GM12873 (cell line): ENCODE results near the gene MROH7.

Experiments
- CTCF ChIP-seq: IDR thresholded peaks from 2 replicates; pipeline ENCODE4 v1.5.1; 2012; ENCODE audit warnings: low read depth, mild to moderate bottlenecking, moderate library complexity, low read length, control low read depth; ENCODE audit not compliant: insufficient read depth; ENCODE audit errors: missing control alignments

MROH7 gene

GRCh38 chr1:54600947-54601721 is 40.5 kb upstream of the MROH7 start:
- no peak for TF ChIP-seq CTCF

- TF ChIP-seq CTCF = no peak
Observed at GRCh38 chr1:54601730-54602129, 39.9 kb upstream of the MROH7 start.

- TF ChIP-seq CTCF = no peak
Observed at GRCh38 chr1:54602554-54602953, 39.0 kb upstream of the MROH7 start.

GRCh38 chr1:54603241-54603640 is 38.3 kb upstream of the MROH7 start:
- no peak for TF ChIP-seq CTCF

GRCh38 chr1:54604051-54604450 is 37.5 kb upstream of the MROH7 start:
- no peak for TF ChIP-seq CTCF

GRCh38 chr1:54604572-54605370 is 36.8 kb upstream of the MROH7 start:
- no peak for TF ChIP-seq CTCF
